Measurements from ENCODE around the gene BDH1. TPM values are rescaled to one million over a fixed set of nuclear protein-coding genes. Genes with fewer than 3 reads are reported as not detected.

BDH1 gene
- total and polyA plus RNA-seq, 2 of the 13 experiments (the other 11 are each of a cell fraction or from before 2014, with no cell fraction given), result 21.2 to 71.9 TPM

DNA sequence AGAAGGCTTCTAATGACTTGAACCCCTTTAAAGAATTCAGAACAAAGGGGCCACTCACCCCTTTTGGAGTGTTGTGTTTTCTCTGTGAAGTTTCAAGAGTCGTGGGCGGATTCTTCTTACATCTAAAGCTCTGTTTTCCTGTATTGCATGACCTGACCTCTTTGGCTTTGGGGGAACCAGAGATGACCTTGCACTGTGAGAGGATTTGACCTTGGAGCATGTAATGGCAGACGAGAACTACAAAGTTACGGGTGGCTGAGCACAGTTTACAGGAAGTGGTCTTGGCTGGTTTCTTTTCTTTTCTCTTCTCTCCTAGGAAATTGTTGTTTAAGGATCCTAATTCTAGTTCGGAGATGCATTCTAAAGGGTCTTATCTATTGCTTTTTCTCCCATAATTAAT lies 6.2 kb upstream of the BDH1 start (continued):
- no peak for TF ChIP-seq SOX13 (IDR thresholded peaks at IDR 0.05)
- TF ChIP-seq SOX13 (CRISPR knock-in tag; conservative IDR thresholded peaks at IDR 0.05 in 1 of 2, IDR thresholded peaks at IDR 0.05 in 1 of 2), result peak in 1 of 2 experiments; percentile 41; a peak in 1 of 4 replicates
- TF ChIP-seq ZSCAN9 (CRISPR knock-in tag; IDR thresholded peaks at IDR 0.05; ENCODE audit: borderline replicate concordance), result 0 out of 2 replicates have a peak, but pooled peaks have one; percentile 18
- TF ChIP-seq POGZ (CRISPR knock-in tag; IDR thresholded peaks at IDR 0.05), result peak; percentile 47; the same call in 1 of the 2 replicates
- TF ChIP-seq, protein P1, sequence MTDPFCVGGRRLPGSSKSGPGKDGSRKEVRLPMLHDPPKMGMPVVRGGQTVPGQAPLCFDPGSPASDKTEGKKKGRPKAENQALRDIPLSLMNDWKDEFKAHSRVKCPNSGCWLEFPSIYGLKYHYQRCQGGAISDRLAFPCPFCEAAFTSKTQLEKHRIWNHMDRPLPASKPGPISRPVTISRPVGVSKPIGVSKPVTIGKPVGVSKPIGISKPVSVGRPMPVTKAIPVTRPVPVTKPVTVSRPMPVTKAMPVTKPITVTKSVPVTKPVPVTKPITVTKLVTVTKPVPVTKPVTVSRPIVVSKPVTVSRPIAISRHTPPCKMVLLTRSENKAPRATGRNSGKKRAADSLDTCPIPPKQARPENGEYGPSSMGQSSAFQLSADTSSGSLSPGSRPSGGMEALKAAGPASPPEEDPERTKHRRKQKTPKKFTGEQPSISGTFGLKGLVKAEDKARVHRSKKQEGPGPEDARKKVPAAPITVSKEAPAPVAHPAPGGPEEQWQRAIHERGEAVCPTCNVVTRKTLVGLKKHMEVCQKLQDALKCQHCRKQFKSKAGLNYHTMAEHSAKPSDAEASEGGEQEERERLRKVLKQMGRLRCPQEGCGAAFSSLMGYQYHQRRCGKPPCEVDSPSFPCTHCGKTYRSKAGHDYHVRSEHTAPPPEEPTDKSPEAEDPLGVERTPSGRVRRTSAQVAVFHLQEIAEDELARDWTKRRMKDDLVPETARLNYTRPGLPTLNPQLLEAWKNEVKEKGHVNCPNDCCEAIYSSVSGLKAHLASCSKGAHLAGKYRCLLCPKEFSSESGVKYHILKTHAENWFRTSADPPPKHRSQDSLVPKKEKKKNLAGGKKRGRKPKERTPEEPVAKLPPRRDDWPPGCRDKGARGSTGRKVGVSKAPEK (CRISPR knock-in tag; IDR thresholded peaks at IDR 0.05; ENCODE audit: borderline replicate concordance), result no peak
- 0 out of 2 replicates have a peak, but pooled peaks have one; percentile 29 for TF ChIP-seq FOXA3 (CRISPR knock-in tag; IDR thresholded peaks at IDR 0.05)
- 0 out of 2 replicates have a peak, but pooled peaks have one; percentile 38 for TF ChIP-seq ETS1 (CRISPR knock-in tag; IDR thresholded peaks at IDR 0.05)
- TF ChIP-seq, protein P2, sequence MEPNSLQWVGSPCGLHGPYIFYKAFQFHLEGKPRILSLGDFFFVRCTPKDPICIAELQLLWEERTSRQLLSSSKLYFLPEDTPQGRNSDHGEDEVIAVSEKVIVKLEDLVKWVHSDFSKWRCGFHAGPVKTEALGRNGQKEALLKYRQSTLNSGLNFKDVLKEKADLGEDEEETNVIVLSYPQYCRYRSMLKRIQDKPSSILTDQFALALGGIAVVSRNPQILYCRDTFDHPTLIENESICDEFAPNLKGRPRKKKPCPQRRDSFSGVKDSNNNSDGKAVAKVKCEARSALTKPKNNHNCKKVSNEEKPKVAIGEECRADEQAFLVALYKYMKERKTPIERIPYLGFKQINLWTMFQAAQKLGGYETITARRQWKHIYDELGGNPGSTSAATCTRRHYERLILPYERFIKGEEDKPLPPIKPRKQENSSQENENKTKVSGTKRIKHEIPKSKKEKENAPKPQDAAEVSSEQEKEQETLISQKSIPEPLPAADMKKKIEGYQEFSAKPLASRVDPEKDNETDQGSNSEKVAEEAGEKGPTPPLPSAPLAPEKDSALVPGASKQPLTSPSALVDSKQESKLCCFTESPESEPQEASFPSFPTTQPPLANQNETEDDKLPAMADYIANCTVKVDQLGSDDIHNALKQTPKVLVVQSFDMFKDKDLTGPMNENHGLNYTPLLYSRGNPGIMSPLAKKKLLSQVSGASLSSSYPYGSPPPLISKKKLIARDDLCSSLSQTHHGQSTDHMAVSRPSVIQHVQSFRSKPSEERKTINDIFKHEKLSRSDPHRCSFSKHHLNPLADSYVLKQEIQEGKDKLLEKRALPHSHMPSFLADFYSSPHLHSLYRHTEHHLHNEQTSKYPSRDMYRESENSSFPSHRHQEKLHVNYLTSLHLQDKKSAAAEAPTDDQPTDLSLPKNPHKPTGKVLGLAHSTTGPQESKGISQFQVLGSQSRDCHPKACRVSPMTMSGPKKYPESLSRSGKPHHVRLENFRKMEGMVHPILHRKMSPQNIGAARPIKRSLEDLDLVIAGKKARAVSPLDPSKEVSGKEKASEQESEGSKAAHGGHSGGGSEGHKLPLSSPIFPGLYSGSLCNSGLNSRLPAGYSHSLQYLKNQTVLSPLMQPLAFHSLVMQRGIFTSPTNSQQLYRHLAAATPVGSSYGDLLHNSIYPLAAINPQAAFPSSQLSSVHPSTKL (CRISPR knock-in tag; IDR thresholded peaks at IDR 0.05), result peak; percentile 43; the same call in 1 of the 2 replicates
- peak; percentile 16; the same call in 1 of the 2 replicates for TF ChIP-seq ARID4A (CRISPR knock-in tag; IDR thresholded peaks at IDR 0.05; ENCODE audit: borderline replicate concordance)
- peak in 1 of 2 experiments; percentile 39; a peak in 1 of 4 replicates for TF ChIP-seq EP300 (IDR thresholded peaks at IDR 0.05; ENCODE audit: low read depth in 2 of 2, low read length in 2 of 2)
- no peak for TF ChIP-seq EP300 (CRISPR knock-in tag; IDR thresholded peaks at IDR 0.05; ENCODE audit: borderline replicate concordance)
- TF ChIP-seq ZNF644 (CRISPR knock-in tag; IDR thresholded peaks at IDR 0.05; ENCODE audit: low read depth), result peak; percentile 77
- no peak for TF ChIP-seq FOXP1 (IDR thresholded peaks at IDR 0.05)
- peak; percentile 7; the same call in 1 of the 2 replicates for TF ChIP-seq FOXP1 (CRISPR knock-in tag; IDR thresholded peaks at IDR 0.05)
- TF ChIP-seq GABPA (IDR thresholded peaks at IDR 0.05; ENCODE audit: low read depth, low read length), result no peak
- 0 out of 2 replicates have a peak, but pooled peaks have one; percentile 13 for TF ChIP-seq GABPA (CRISPR knock-in tag; IDR thresholded peaks at IDR 0.05; ENCODE audit: low read depth)
- peak in 1 of 2 experiments; percentile 42; a peak in 1 of 4 replicates for TF ChIP-seq NR2F1 (CRISPR knock-in tag; IDR thresholded peaks at IDR 0.05)
- TF ChIP-seq TSC22D2 (CRISPR knock-in tag; IDR thresholded peaks at IDR 0.05; ENCODE audit: borderline replicate concordance), result no peak
